Measurements from ENCODE around the gene ARHGEF33. TPM values are rescaled to one million over a fixed set of nuclear protein-coding genes. Genes with fewer than 3 reads are reported as not detected.

The ARHGEF33 gene
- total RNA-seq, 1 donor from 2014 or later: 0.83 TPM

- Mint-ChIP-seq H3K27ac (no peak overlapping the region), H3K4me3 (no peak overlapping the region), H3K4me1 (peaks cover 11% of the 10 kb centered on the region), H3K36me3 (peaks cover 4% of the 10 kb centered on the region), H3K9me3 (no peaks in the 10 kb centered on the region), H3K27me3 (ENCODE audit: low read depth) (no peaks in the 10 kb centered on the region)
- no peak for TF ChIP-seq CTCF (IDR thresholded peaks at IDR 0.05; ENCODE audit: unreplicated experiment)
- no peak for DNase-seq (ENCODE audit: low spot score in 2 of 2, unreplicated experiment in 2 of 2)
Observed at GRCh38 chr2:38978908-38979307, 89.2 kb downstream of the ARHGEF33 start.

- no peak for TF ChIP-seq CTCF (IDR thresholded peaks at IDR 0.05; ENCODE audit: unreplicated experiment)
- DNase-seq (ENCODE audit: low spot score in 2 of 2, unreplicated experiment in 2 of 2): no peak
- Mint-ChIP-seq H3K9me3 (no peaks in the 10 kb centered on the region), H3K4me1 (peaks cover 11% of the 10 kb centered on the region), H3K27me3 (ENCODE audit: low read depth) (no peaks in the 10 kb centered on the region), H3K36me3 (peaks cover 19% of the 10 kb centered on the region), H3K27ac (no peak overlapping the region), H3K4me3 (no peak overlapping the region)
Observed at GRCh38 chr2:38981003-38981669, 91.5 kb downstream of the ARHGEF33 start.

GRCh38 chr2:38981670-38982357 lies 92.1 kb downstream of the ARHGEF33 start:
- peaks cover 19% of the 10 kb centered on the region for H3K36me3 Mint-ChIP-seq
- H3K4me3 Mint-ChIP-seq: no peak overlapping the region
- peaks cover 11% of the 10 kb centered on the region for H3K4me1 Mint-ChIP-seq
- H3K9me3 Mint-ChIP-seq: no peaks in the 10 kb centered on the region
- H3K27me3 Mint-ChIP-seq (ENCODE audit: low read depth): no peaks in the 10 kb centered on the region
- TF ChIP-seq CTCF (IDR thresholded peaks at IDR 0.05; ENCODE audit: unreplicated experiment): no peak
- no peak for DNase-seq (ENCODE audit: low spot score in 2 of 2, unreplicated experiment in 2 of 2)
- H3K27ac Mint-ChIP-seq: no peak overlapping the region

DNA sequence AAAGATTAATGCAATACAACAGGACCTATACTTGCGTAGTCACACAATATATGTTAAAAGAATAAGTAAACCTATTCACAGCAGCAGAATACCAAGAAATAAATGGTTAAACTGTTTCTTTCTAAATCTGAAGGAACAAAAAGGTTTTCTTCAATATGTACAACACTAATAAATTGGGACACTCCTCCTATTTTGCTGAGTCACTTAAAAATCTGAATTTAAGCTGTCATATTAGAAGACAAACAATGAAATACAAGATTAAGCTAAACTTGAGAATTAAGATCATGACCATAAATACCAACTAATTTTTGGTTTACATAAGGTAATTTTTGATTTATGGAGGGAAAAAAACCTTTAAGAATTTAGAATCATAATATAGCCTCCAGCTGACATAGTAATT lies 92.8 kb downstream of the ARHGEF33 start:
- no peaks in the 10 kb centered on the region for H3K27me3 Mint-ChIP-seq (ENCODE audit: low read depth)
- DNase-seq (ENCODE audit: low spot score in 2 of 2, unreplicated experiment in 2 of 2): no peak
- no peak overlapping the region for H3K4me3 Mint-ChIP-seq
- peaks cover 11% of the 10 kb centered on the region for H3K4me1 Mint-ChIP-seq
- H3K27ac Mint-ChIP-seq: no peak overlapping the region
- H3K36me3 Mint-ChIP-seq: peaks cover 21% of the 10 kb centered on the region
- no peaks in the 10 kb centered on the region for H3K9me3 Mint-ChIP-seq
- no peak for TF ChIP-seq CTCF (IDR thresholded peaks at IDR 0.05; ENCODE audit: unreplicated experiment)

- Mint-ChIP-seq H3K4me3 (no peak overlapping the region), H3K9me3 (no peaks in the 10 kb centered on the region), H3K36me3 (peaks cover 27% of the 10 kb centered on the region)
Observed at GRCh38 chr2:38988716-38989115, 99.0 kb downstream of the ARHGEF33 start.

More at GRCh38 chr2:38988716-38989115, 99.0 kb downstream of the ARHGEF33 start:
- H3K27ac Mint-ChIP-seq: no peak overlapping the region
- peaks cover 8% of the 10 kb centered on the region for H3K4me1 Mint-ChIP-seq
- no peak for DNase-seq (ENCODE audit: low spot score in 2 of 2, unreplicated experiment in 2 of 2)
- TF ChIP-seq CTCF (IDR thresholded peaks at IDR 0.05; ENCODE audit: unreplicated experiment): no peak
- H3K27me3 Mint-ChIP-seq (ENCODE audit: low read depth): no peaks in the 10 kb centered on the region
